Measurements from ENCODE around the gene OR10A2. TPM values are rescaled to one million over a fixed set of nuclear protein-coding genes. Genes with fewer than 3 reads are reported as not detected.

Gene OR10A2
- polyA plus RNA-seq, 3 donors, result not detected

GRCh38 chr11:6919698-6920097 lies 56.8 kb downstream of the OR10A2 start:
- Mint-ChIP-seq H3K36me3 (no peaks in the 10 kb centered on the region), H3K27me3 (ENCODE audit: low read depth in 3 of 3) (peaks cover 0 to 4% (median 3%) of the 10 kb centered on the region in 3 donors), H3K4me1 (no peaks in the 10 kb centered on the region), H3K9me3 (peaks cover 0 to 3% (median 0%) of the 10 kb centered on the region in 7 donors), H3K27ac (no peak overlapping the region), H3K4me3 (no peak overlapping the region)
- Histone ChIP-seq H3K4me1 (ENCODE audit: control insufficient read depth in 1 of 2, insufficient read depth in 2 of 2, low read length in 2 of 2) (no peaks in the 10 kb centered on the region), H3K9ac (ENCODE audit: insufficient read depth, low read length, poor library complexity, severe bottlenecking) (no peak overlapping the region), H4K20me1 (ENCODE audit: insufficient read depth, low read length) (no peaks in the 10 kb centered on the region), H3K79me2 (ENCODE audit: insufficient read depth, low read length) (no peaks in the 10 kb centered on the region), H3K27me3 (ENCODE audit: control insufficient read depth in 2 of 2, insufficient read depth in 2 of 2, low read length in 2 of 2) (no peaks in the 10 kb centered on the region), H3K27ac (ENCODE audit: low read depth in 1 of 2, low read length in 2 of 2) (no peak overlapping the region), H2AFZ (ENCODE audit: insufficient read depth, low read depth, low read length, poor library complexity, severe bottlenecking) (no peak overlapping the region), H3K4me2 (replicated peaks; ENCODE audit: extremely low read depth, low read length, poor library complexity, severe bottlenecking) (no peak overlapping the region), H3K9me3 (replicated peaks in 1 of 2; ENCODE audit: control insufficient read depth in 1 of 2, insufficient read depth in 1 of 2, low read length in 2 of 2) (no peaks in the 10 kb centered on the region), H3K4me3 (replicated peaks in 1 of 3; ENCODE audit: low read depth in 2 of 3, low read length in 3 of 3) (no peak overlapping the region), H3K36me3 (replicated peaks in 1 of 2; ENCODE audit: control insufficient read depth in 1 of 2, insufficient read depth in 2 of 2, low read length in 2 of 2) (no peaks in the 10 kb centered on the region)
- TF ChIP-seq, protein P1, sequence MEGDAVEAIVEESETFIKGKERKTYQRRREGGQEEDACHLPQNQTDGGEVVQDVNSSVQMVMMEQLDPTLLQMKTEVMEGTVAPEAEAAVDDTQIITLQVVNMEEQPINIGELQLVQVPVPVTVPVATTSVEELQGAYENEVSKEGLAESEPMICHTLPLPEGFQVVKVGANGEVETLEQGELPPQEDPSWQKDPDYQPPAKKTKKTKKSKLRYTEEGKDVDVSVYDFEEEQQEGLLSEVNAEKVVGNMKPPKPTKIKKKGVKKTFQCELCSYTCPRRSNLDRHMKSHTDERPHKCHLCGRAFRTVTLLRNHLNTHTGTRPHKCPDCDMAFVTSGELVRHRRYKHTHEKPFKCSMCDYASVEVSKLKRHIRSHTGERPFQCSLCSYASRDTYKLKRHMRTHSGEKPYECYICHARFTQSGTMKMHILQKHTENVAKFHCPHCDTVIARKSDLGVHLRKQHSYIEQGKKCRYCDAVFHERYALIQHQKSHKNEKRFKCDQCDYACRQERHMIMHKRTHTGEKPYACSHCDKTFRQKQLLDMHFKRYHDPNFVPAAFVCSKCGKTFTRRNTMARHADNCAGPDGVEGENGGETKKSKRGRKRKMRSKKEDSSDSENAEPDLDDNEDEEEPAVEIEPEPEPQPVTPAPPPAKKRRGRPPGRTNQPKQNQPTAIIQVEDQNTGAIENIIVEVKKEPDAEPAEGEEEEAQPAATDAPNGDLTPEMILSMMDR (IDR thresholded peaks at IDR 0.05), result no peak
- intact Hi-C loops (cut with micrococcal nuclease), result no loop called here
- no CpG with 5 or more reads among the region's 2 CpGs for WGBS (ENCODE audit: insufficient coverage)
- no peak for DNase-seq

DNA sequence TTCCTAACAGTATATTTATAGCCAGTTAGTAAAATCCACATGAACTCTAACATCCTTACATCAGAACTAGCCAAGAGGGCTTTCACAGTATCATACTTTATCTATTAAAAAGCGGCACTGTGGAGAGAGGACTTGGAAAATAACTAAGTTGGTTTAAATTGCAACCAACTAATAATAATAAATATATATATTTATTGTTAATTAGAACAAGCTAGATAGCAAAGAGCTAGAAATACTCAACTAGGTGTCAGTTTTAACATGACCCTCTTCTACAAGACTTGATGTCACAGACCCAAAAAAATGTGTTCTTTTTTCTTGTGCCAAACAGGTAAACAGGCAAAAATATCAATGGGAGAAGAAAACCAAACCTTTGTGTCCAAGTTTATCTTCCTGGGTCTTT lies 57.8 kb downstream of the OR10A2 start, which contains the start of gene OR2D3:
Gene OR2D3, plus strand, starts transcription at position 301 of the 400 bp plus-strand sequence. Its CDS starts 0 bp downstream, at position 301.
- no peak for DNase-seq
- no peak within 1 kb of the TSS for H3K9ac ChIP-seq (ENCODE audit: insufficient read depth, low read length, poor library complexity, severe bottlenecking)
- H3K4me1 ChIP-seq (ENCODE audit: control insufficient read depth in 1 of 2, insufficient read depth in 2 of 2, low read length in 2 of 2), result peaks cover 0 to 2% of the 10 kb centered on the region in 2 donors
- TF ChIP-seq, protein P1 (IDR thresholded peaks at IDR 0.05), result no peak
- no peaks in the 10 kb centered on the region for H4K20me1 ChIP-seq (ENCODE audit: insufficient read depth, low read length)
- Mint-ChIP-seq H3K36me3 (no peaks in the 10 kb centered on the region), H3K27ac (no peak within 1 kb of the TSS), H3K27me3 (ENCODE audit: low read depth in 3 of 3) (peaks cover 2 to 8% (median 5%) of the 10 kb centered on the region in 3 donors), H3K4me3 (no peak within 1 kb of the TSS), H3K4me1 (peaks cover 2% of the 10 kb centered on the region), H3K9me3 (peaks cover 0 to 5% (median 0%) of the 10 kb centered on the region in 7 donors)
- WGBS (ENCODE audit: insufficient coverage), result no CpG with 5 or more reads among the region's 1 CpG
- no peak within 1 kb of the TSS for H3K27ac ChIP-seq (ENCODE audit: low read depth in 1 of 2, low read length in 2 of 2)
- no peak within 1 kb of the TSS for H3K4me2 ChIP-seq (replicated peaks; ENCODE audit: extremely low read depth, low read length, poor library complexity, severe bottlenecking)
- peaks cover 0 to 3% of the 10 kb centered on the region in 2 donors for H3K27me3 ChIP-seq (ENCODE audit: control insufficient read depth in 2 of 2, insufficient read depth in 2 of 2, low read length in 2 of 2)
- no peak within 1 kb of the TSS for H3K4me3 ChIP-seq (replicated peaks in 1 of 3; ENCODE audit: low read depth in 2 of 3, low read length in 3 of 3)
- no peaks in the 10 kb centered on the region for H3K9me3 ChIP-seq (replicated peaks in 1 of 2; ENCODE audit: control insufficient read depth in 1 of 2, insufficient read depth in 1 of 2, low read length in 2 of 2)
- H3K79me2 ChIP-seq (ENCODE audit: insufficient read depth, low read length), result no peaks in the 10 kb centered on the region
- H3K36me3 ChIP-seq (replicated peaks in 1 of 2; ENCODE audit: control insufficient read depth in 1 of 2, insufficient read depth in 2 of 2, low read length in 2 of 2), result no peaks in the 10 kb centered on the region
- intact Hi-C loops (cut with micrococcal nuclease), result no loop called here
- H2AFZ ChIP-seq (ENCODE audit: insufficient read depth, low read depth, low read length, poor library complexity, severe bottlenecking), result no peak within 1 kb of the TSS

Other genes with a start within 250 kb of the OR10A2 start
- 100 to 1,000 TPM; 218 to 359 (median 271) TPM for gene TPP1, start 243.6 kb upstream of the OR10A2 start, polyA plus RNA-seq
- gene DCHS1, start 207.2 kb upstream of the OR10A2 start, polyA plus RNA-seq, result under 1 TPM; 0.01 to 0.88 (median 0.02) TPM
- gene MRPL17, start 179.7 kb upstream of the OR10A2 start, polyA plus RNA-seq, result 10 to 100 TPM in 2 of 3 donors, 1 to 10 TPM in 1; 8.0 to 14.0 (median 12.8) TPM
- not detected for gene OR2AG2, start 91.1 kb upstream of the OR10A2 start, polyA plus RNA-seq
- gene OR2AG1, start 80.0 kb upstream of the OR10A2 start, polyA plus RNA-seq, result not detected
- not detected for gene OR6A2, start 63.4 kb upstream of the OR10A2 start, polyA plus RNA-seq
- not detected for gene OR10A5, start 17.4 kb upstream of the OR10A2 start, polyA plus RNA-seq
- not detected for gene OR10A4, start 13.6 kb downstream of the OR10A2 start, polyA plus RNA-seq
- gene OR2D2, start 29.4 kb downstream of the OR10A2 start, polyA plus RNA-seq, result not detected
- gene OR2D3, start 57.9 kb downstream of the OR10A2 start, polyA plus RNA-seq, result not detected
- under 1 TPM in 1 of 3 donors, not detected in 2; 0.08 TPM for gene ZNF215, start 63.4 kb downstream of the OR10A2 start, polyA plus RNA-seq
- gene ZNF214, start 157.3 kb downstream of the OR10A2 start, polyA plus RNA-seq, result not detected
- gene NLRP14, start 157.4 kb downstream of the OR10A2 start, polyA plus RNA-seq, result not detected
- gene RBMXL2, start 225.9 kb downstream of the OR10A2 start, polyA plus RNA-seq, result not detected